A549 (cell line): ENCODE data around the gene EDN1.

Experiments
- CTCF ChIP-seq: fragments of >200 bp; sonication (Bioruptor Twin); formaldehyde crosslinking; IDR thresholded peaks from 3 replicates; pipeline ENCODE4 v1.5.1; 2016
- EP300 ChIP-seq, 2 experiments: fragments of >200 bp; sonication (Bioruptor Twin); formaldehyde crosslinking; IDR thresholded peaks; 2 replicates in 1 of 2; 3 replicates in 1 of 2; pipeline ENCODE4 v1.6.1; 2016 to 2017
- MAFK ChIP-seq: fragments of 450-650 bp; IDR thresholded peaks from 2 replicates; pipeline ENCODE4 v1.6.1; 2014; ENCODE audit not compliant: partially characterized antibody

DNA sequence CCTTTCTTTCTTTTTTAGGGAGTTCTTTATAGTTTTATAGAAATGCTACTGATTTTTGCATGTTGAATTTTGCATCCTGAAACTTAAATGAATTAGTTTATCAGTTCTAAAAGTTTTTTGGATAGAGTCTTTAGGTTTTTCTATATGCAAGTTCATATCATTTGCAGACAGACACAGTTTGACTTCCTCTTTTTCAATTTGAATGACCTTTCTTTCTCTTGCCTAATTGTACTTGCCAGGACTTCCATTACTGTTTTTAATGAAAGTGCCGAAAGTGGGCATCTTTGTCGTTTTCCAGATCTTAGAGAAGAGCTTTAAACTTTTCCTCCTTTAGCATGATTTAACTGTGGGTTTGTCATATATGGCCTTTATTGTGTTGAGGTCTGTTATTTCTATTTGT is 21.1 kb upstream of the EDN1 start:
- no peak for TF ChIP-seq EP300 (IDR thresholded peaks at IDR 0.05)
- TF ChIP-seq CTCF = no peak
- no peak for TF ChIP-seq MAFK
